Spleen (tissue), 11 donors: ENCODE results near the gene DDX56. TPM values are rescaled to one million over a fixed set of nuclear protein-coding genes. Genes with fewer than 3 reads are reported as not detected.

Experiments
- DNase-seq: peaks from one replicate; pipeline ENCODE4 v3.0.0-alpha.2; 2020
- H3K27ac ChIP-seq, 8 donors: fragments of 200-600 bp; sonication (generic) in 7 of 8; 1 replicate in 4 of 8; 2 replicates in 4 of 8; pipeline versions ENCODE4 v1.5.0 to v1.8.0; 2016 to 2021; ENCODE audit warnings: inconsistent platforms in 4 of 8, mild to moderate bottlenecking in 4 of 8, moderate library complexity in 1 of 8
- H3K27me3 ChIP-seq, 7 donors: fragments of 200-600 bp; sonication (generic) in 6 of 7; replicated peaks in 1 of 7; 1 replicate in 4 of 7; 2 replicates in 3 of 7; pipeline versions ENCODE4 v1.5.0 to v1.8.0; 2016 to 2021; ENCODE audit warnings: inconsistent platforms in 3 of 7, mild to moderate bottlenecking in 1 of 7
- H3K36me3 ChIP-seq, 6 donors: fragments of 200-600 bp; sonication (generic) in 5 of 6; 1 replicate in 4 of 6; 2 replicates in 2 of 6; pipeline versions ENCODE4 v1.5.0 to v1.8.0; 2016 to 2021; ENCODE audit warnings: inconsistent platforms in 2 of 6
- H3K4me1 ChIP-seq, 6 donors: fragments of 200-600 bp; sonication (generic) in 5 of 6; 1 replicate in 3 of 6; 2 replicates in 3 of 6; pipeline versions ENCODE4 v1.5.0 to v1.8.0; 2016 to 2021; ENCODE audit warnings: inconsistent platforms in 3 of 6
- H3K4me3 ChIP-seq, 8 donors: fragments of 200-600 bp; sonication (generic) in 7 of 8; 1 replicate in 4 of 8; 2 replicates in 4 of 8; pipeline versions ENCODE4 v1.5.0 to v1.8.0; 2016 to 2021; ENCODE audit warnings: inconsistent platforms in 4 of 8, mild to moderate bottlenecking in 4 of 8, moderate library complexity in 2 of 8
- H3K9me3 ChIP-seq, 8 donors: fragments of 200-600 bp; sonication (generic) in 7 of 8; 1 replicate in 4 of 8; 2 replicates in 4 of 8; pipeline versions ENCODE4 v1.5.0 to v1.8.0; 2016 to 2021; ENCODE audit warnings: inconsistent platforms in 4 of 8
- CTCF ChIP-seq, 11 experiments: fragments of 200-600 bp in 7 of 11; fragments of 450-650 bp in 4 of 11; sonication (generic) in 4 of 11; IDR thresholded peaks in 8 of 11; conservative IDR thresholded peaks in 3 of 11; 1 replicate in 7 of 11; 2 replicates in 4 of 11; pipeline versions ENCODE4 v1.4.0 to v1.8.0; 2016 to 2021; ENCODE audit warnings: antibody characterized with exemption in 11 of 11, inconsistent platforms in 4 of 11, mild to moderate bottlenecking in 1 of 11
- POLR2A ChIP-seq, 3 donors: fragments of 450-650 bp; IDR thresholded peaks; one replicate each; pipeline ENCODE4 v1.5.1; 2017; ENCODE audit warnings: antibody characterized with exemption in 3 of 3, mild to moderate bottlenecking in 1 of 3
- POLR2AphosphoS5 ChIP-seq, 3 donors: sonication (generic); formaldehyde crosslinking; IDR thresholded peaks; one replicate each; pipeline ENCODE4 v1.5.1; 2017; ENCODE audit warnings: antibody characterized with exemption in 3 of 3
- WGBS, 5 donors: extraction: QIAGEN DNeasy Blood & Tissue Kit in 3 of 5; methylation state at CpG; one replicate each; pipeline versions ENCODE4 v1.1.5 to v1.1.7; 2013 to 2018; 5-methylcytosine and 5-hydroxymethylcytosine counted together
- intact Hi-C: fragments of 100-400 bp; cut with DNase I; formaldehyde crosslinking; loops from one replicate; pipeline ENCODE4 v1.15.0; 2023; ENCODE audit warnings: low total_unique reads
- polyA plus RNA-seq, 3 donors: library from polyadenylated mRNA; stranded (reverse); fragments of 200-250 nt; gene quantifications; one replicate each; pipeline ENCODE4 v1.2.1, GENCODE V29; 2013
- total RNA-seq, 7 donors: library from RNA; depleted of rRNA in 3 of 7; stranded (reverse); fragments of >200 nt in 3 of 7; fragmentation: NEBNext Ultra II Directional in 4 of 7; extraction: Animal tissue kit (Norgen Biotek cat#: 25700) in 4 of 7; gene quantifications; one replicate each; pipeline versions ENCODE4 v1.1.0 to v1.2.1, GENCODE V29; 2016 to 2021
- donor health status: healthy with polysubstance abuse.
- donor health status: DM: no; HTN: no; CAD: no; lungs with moderate emphysema.
- donor health status: DM: no; HTN: no; CAD: no.
- donor health status: Bipolar disorder and iron deficiency.
- donor health status: healthy.
- donor health status: DM: no; HTN: no; CAD: no.
- donor health status: DM: yes; HTN: yes; CAD: no.

DDX56 gene
- total and polyA plus RNA-seq, 10 donors = 56.1 to 130 (median 70.0) TPM

- DNase-seq = no peak
- 69 to 77% (median 71%) methylated on average over 2 of the region's 2 CpGs for WGBS, 5 donors
- peaks cover 2 to 81% (median 54%) of the 10 kb centered on the region in 6 donors for H3K36me3 ChIP-seq
- intact Hi-C loops = no loop called here
- no peaks in the 10 kb centered on the region for H3K9me3 ChIP-seq
- no peak overlapping the region for H3K4me3 ChIP-seq
- TF ChIP-seq POLR2AphosphoS5 (IDR thresholded peaks at IDR 0.05) (no peak), POLR2A (IDR thresholded peaks at IDR 0.05) (no peak), CTCF (IDR thresholded peaks at IDR 0.05 in 8 of 11, conservative IDR thresholded peaks at IDR 0.05 in 3 of 11) (no peak)
- no peak overlapping the region for H3K27ac ChIP-seq
- H3K27me3 ChIP-seq = no peaks in the 10 kb centered on the region
- H3K4me1 ChIP-seq = peaks cover 28 to 64% (median 52%) of the 10 kb centered on the region in 6 donors
These were observed 2.5 kb upstream of the DDX56 start for GRCh38 chr7:44576228-44576627.

- H3K4me3 ChIP-seq = peak overlapping the region in 2 of 8 donors; percentile 89 to 100
- peaks cover 7 to 81% (median 62%) of the 10 kb centered on the region in 6 donors for H3K36me3 ChIP-seq
- intact Hi-C loops = no loop called here
These were observed 1.3 kb upstream of the DDX56 start for GRCh38 chr7:44575054-44575453.

GRCh38 chr7:44574287-44574872 is 672 bp upstream of the DDX56 start:
- WGBS, 5 donors = 38 to 41% (median 39%) methylated on average over 18 of the region's 18 CpGs
- Histone ChIP-seq H3K36me3 (peaks cover 12 to 81% (median 62%) of the 10 kb centered on the region in 6 donors), H3K9me3 (no peaks in the 10 kb centered on the region), H3K4me3 (peak overlapping the region; percentile 70 to 100 (median 92)), H3K27me3 (no peaks in the 10 kb centered on the region), H3K27ac (peak overlapping the region; percentile 82 to 97 (median 90)), H3K4me1 (peaks cover 16 to 52% (median 34%) of the 10 kb centered on the region in 6 donors)
- intact Hi-C loops = no loop called here
- no peak for DNase-seq
- TF ChIP-seq POLR2A (IDR thresholded peaks at IDR 0.05) (no peak), POLR2AphosphoS5 (IDR thresholded peaks at IDR 0.05) (no peak), CTCF (IDR thresholded peaks at IDR 0.05 in 8 of 11, conservative IDR thresholded peaks at IDR 0.05 in 3 of 11) (no peak)

More at GRCh38 chr7:44575054-44575453, 1.3 kb upstream of the DDX56 start:
- Histone ChIP-seq H3K27ac (peak overlapping the region in 1 of 8 donors; percentile 9), H3K9me3 (no peaks in the 10 kb centered on the region), H3K27me3 (no peaks in the 10 kb centered on the region), H3K4me1 (peaks cover 16 to 57% (median 40%) of the 10 kb centered on the region in 6 donors)
- no peak for TF ChIP-seq POLR2AphosphoS5 (IDR thresholded peaks at IDR 0.05)
- TF ChIP-seq POLR2A (IDR thresholded peaks at IDR 0.05) = no peak
- DNase-seq = no peak

- peaks cover 16 to 37% (median 34%) of the 10 kb centered on the region in 6 donors for H3K4me1 ChIP-seq
- peak overlapping the region; percentile 70 to 100 (median 92) for H3K4me3 ChIP-seq
- H3K27ac ChIP-seq = peak overlapping the region in 4 of 8 donors; percentile 90 to 97 (median 93)
- no peaks in the 10 kb centered on the region for H3K27me3 ChIP-seq
- intact Hi-C loops = no loop called here
- WGBS, 5 donors = 72 to 82% (median 77%) methylated on average over 5 of the region's 5 CpGs
- peaks cover 20 to 81% (median 64%) of the 10 kb centered on the region in 6 donors for H3K36me3 ChIP-seq
- TF ChIP-seq POLR2A (IDR thresholded peaks at IDR 0.05) = no peak
- no peak for TF ChIP-seq CTCF (IDR thresholded peaks at IDR 0.05 in 8 of 11, conservative IDR thresholded peaks at IDR 0.05 in 3 of 11)
- no peak for TF ChIP-seq POLR2AphosphoS5 (IDR thresholded peaks at IDR 0.05)
- no peak for DNase-seq
- no peaks in the 10 kb centered on the region for H3K9me3 ChIP-seq
These were observed 937 bp downstream of the DDX56 start for GRCh38 chr7:44572771-44573170.
